Heart left ventricle (tissue), 16 donors: Measurements from ENCODE around the gene HTR6. TPM values are rescaled to one million over a fixed set of nuclear protein-coding genes. Genes with fewer than 3 reads are reported as not detected.

ENCODE experiments used
- ATAC-seq, 4 donors: fragments of 200-7000 bp; cut with Tn5 transposase; one replicate each; pipeline ENCODE4 v1.9.1; 2020 to 2022; ENCODE audit warnings: moderate library complexity in 4 of 4, mild to moderate bottlenecking in 3 of 4, moderate number of reproducible peaks in 1 of 4
- DNase-seq, 5 donors: peaks; one replicate each; pipeline ENCODE4 v3.0.0-alpha.2; 2020
- H3K27ac ChIP-seq, 12 donors: fragments of 200-600 bp; sonication (generic) in 4 of 12; one replicate each; pipeline versions ENCODE4 v1.5.0 to v1.8.0; 2016 to 2022; ENCODE audit warnings: mild to moderate bottlenecking in 2 of 12
- H3K27me3 ChIP-seq, 9 donors: fragments of 200-600 bp; sonication (generic) in 2 of 9; one replicate each; pipeline versions ENCODE4 v1.5.1 to v1.8.0; 2016 to 2022; ENCODE audit warnings: mild to moderate bottlenecking in 3 of 9
- H3K36me3 ChIP-seq, 9 donors: fragments of 200-600 bp; sonication (generic) in 2 of 9; one replicate each; pipeline versions ENCODE4 v1.5.0 to v1.8.0; 2018 to 2022; ENCODE audit warnings: mild to moderate bottlenecking in 2 of 9
- H3K4me1 ChIP-seq, 12 donors: fragments of 200-600 bp; sonication (generic) in 4 of 12; one replicate each; pipeline versions ENCODE4 v1.5.0 to v1.8.0; 2016 to 2022; ENCODE audit warnings: mild to moderate bottlenecking in 3 of 12
- H3K4me3 ChIP-seq, 12 donors: fragments of 200-600 bp; sonication (generic) in 4 of 12; one replicate each; pipeline versions ENCODE4 v1.5.0 to v1.8.0; 2017 to 2022; ENCODE audit warnings: mild to moderate bottlenecking in 9 of 12, moderate library complexity in 4 of 12
- H3K9me3 ChIP-seq, 12 donors: fragments of 200-600 bp; sonication (generic) in 4 of 12; one replicate each; pipeline versions ENCODE4 v1.5.0 to v1.8.0; 2016 to 2022; ENCODE audit warnings: mild to moderate bottlenecking in 1 of 12
- POLR2A ChIP-seq, 2 donors: fragments of 450-650 bp; IDR thresholded peaks; one replicate each; pipeline ENCODE4 v1.6.1; 2017; ENCODE audit warnings: antibody characterized with exemption in 2 of 2, mild to moderate bottlenecking in 2 of 2, moderate library complexity in 2 of 2
- WGBS, 4 donors: extraction: QIAGEN DNeasy Blood & Tissue Kit in 2 of 4; methylation state at CpG; one replicate each; pipeline versions ENCODE4 v1.1.5 to v1.1.7; 2013 to 2018; 5-methylcytosine and 5-hydroxymethylcytosine counted together
- intact Hi-C, 10 donors: fragments of 100-400 bp; cut with DNase I; formaldehyde crosslinking; loops; one replicate each; pipeline versions ENCODE4 v1.11.1 to v1.14.2; 2022
- polyA plus RNA-seq, 2 donors: library from polyadenylated mRNA; stranded (reverse); fragments of 200-250 nt; gene quantifications; one replicate each; pipeline ENCODE4 v1.2.3, GENCODE V29; 2013
- total RNA-seq, 9 donors: library from RNA; depleted of rRNA in 2 of 9; stranded (reverse); fragments of >200 nt in 2 of 9; fragmentation: NEBNext Ultra II Directional in 3 of 9; extraction: Animal tissue kit (Norgen Biotek cat#: 25700) in 3 of 9; gene quantifications; one replicate each; pipeline versions ENCODE4 v1.1.0 to v1.2.4, GENCODE V29; 2016 to 2023
- TF ChIP-seq, protein P1 (sequence below), 12 donors: fragments of 200-600 bp; sonication (generic) in 4 of 12; IDR thresholded peaks; one replicate each; pipeline versions ENCODE4 v1.5.0 to v1.8.0; 2018 to 2022; ENCODE audit warnings: antibody characterized with exemption in 12 of 12, mild to moderate bottlenecking in 5 of 12
- donor health status: ischemic (EF 13 %, LVEDD 7.1; RV severe dilation, severe dysfunction).
- donor health status: healthy with polysubstance abuse.
- donor health status: DM: no; HTN: yes; CAD: no.
- donor health status: DM: no; HTN: no; CAD: no.
- donor health status: ischemic (EF 25% LVEDD 6.9; RV normal size, moderate dysfunction).
- donor health status: ischemic (EF 25% LVEDD 5.7; RV mildly dilated, moderate dysfunction).
- donor health status: healthy.
- donor health status: DM: yes; HTN: yes; CAD: no.
- donor health status: ischemic (EF 35%, LVEDD 5.7; RV mildly dilated, moderate dysfunction).
- donor health status: nonischemic (EF 11% LVEDD 7.7; RV severe dilation, severe dysfunction).
- donor health status: DM: yes; HTN: yes; CAD: no.
- donor health status: PGD.
- donor health status: ischemic (EF 29% LVEDD 5.4; RV normal size, mild dysfunction).
- donor health status: nonischemic (EF 23%, LVEDD 6.1; RV moderate dilation, normal function).

Gene HTR6
- total and polyA plus RNA-seq, 11 donors, result not detected

DNA sequence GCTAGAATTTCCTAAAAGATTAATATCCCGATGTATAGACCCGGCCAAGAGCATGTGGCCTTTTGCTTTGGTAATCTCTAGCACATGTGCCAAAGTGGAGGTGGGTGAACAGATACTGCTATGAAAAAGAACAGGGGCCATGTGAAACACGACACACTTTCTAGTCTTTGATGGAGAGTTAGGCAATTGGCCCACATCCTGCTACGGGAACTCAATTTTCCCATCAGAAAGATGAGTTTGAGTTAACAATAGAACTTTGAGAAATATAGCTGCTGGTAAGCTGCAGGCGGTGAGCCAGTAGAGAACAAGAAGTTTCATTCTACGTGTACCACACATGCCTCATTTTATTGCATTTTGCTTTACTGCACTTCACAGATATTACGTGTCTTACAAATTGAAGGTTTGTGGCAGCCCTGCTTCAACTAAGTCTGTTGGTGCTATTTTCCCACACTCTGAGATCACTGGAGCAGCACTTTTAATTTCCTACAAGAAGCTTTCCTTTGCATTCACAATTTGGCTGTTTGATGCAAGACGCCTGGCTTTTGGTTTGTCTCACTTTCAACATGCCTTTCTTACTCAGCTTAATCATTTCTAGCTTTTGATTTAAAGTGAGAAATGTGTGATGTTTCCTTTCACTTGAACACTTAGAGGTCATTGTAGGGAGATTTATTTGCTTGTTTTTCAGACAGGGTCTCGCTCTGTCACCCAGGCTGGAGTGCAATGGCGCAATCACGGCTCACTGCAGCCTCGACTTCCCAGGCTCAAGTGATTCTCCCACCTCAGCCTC is 46.3 kb downstream of the HTR6 start:
- H3K4me1 ChIP-seq, result no peaks in the 10 kb centered on the region
- WGBS, 4 donors, result 88 to 93% (median 91%) methylated on average over 12 of the region's 12 CpGs
- H3K4me3 ChIP-seq, result no peak overlapping the region
- intact Hi-C loops, result no loop called here
- H3K27ac ChIP-seq, result no peak overlapping the region
- ATAC-seq, result no peak
- DNase-seq, result no peak
- H3K9me3 ChIP-seq, result no peaks in the 10 kb centered on the region
- TF ChIP-seq POLR2A (IDR thresholded peaks at IDR 0.05), result no peak
- TF ChIP-seq, protein P1, sequence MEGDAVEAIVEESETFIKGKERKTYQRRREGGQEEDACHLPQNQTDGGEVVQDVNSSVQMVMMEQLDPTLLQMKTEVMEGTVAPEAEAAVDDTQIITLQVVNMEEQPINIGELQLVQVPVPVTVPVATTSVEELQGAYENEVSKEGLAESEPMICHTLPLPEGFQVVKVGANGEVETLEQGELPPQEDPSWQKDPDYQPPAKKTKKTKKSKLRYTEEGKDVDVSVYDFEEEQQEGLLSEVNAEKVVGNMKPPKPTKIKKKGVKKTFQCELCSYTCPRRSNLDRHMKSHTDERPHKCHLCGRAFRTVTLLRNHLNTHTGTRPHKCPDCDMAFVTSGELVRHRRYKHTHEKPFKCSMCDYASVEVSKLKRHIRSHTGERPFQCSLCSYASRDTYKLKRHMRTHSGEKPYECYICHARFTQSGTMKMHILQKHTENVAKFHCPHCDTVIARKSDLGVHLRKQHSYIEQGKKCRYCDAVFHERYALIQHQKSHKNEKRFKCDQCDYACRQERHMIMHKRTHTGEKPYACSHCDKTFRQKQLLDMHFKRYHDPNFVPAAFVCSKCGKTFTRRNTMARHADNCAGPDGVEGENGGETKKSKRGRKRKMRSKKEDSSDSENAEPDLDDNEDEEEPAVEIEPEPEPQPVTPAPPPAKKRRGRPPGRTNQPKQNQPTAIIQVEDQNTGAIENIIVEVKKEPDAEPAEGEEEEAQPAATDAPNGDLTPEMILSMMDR (IDR thresholded peaks at IDR 0.05), result no peak
- H3K27me3 ChIP-seq, result no peaks in the 10 kb centered on the region
- peaks cover 0 to 5% (median 0%) of the 10 kb centered on the region in 9 donors for H3K36me3 ChIP-seq

DNA sequence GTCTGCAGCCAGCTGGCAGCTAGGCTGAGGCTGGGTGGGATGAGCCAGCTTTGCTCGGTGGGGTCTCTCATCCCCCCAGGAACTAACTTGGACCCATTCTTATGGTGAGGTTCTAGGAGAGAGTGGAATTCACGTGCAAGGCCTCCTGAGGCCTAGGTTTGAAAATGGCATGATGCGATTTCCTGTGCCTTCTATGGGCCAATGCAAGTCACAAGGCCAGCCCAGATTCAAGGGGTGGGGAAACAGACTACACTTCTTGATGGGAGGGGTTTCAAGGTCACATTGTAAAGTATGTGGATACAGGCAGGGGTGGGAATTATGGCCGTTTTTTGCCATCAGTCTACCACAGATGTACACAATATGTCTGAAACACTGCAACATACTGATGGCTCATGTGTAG is 48.3 kb downstream of the HTR6 start:
- TF ChIP-seq POLR2A (IDR thresholded peaks at IDR 0.05), result no peak
- TF ChIP-seq, protein P1 (IDR thresholded peaks at IDR 0.05), result no peak
- 65 to 85% (median 69%) methylated on average over 4 of the region's 4 CpGs for WGBS, 4 donors
- ATAC-seq (no peak), DNase-seq (no peak)
- Histone ChIP-seq H3K27me3 (no peaks in the 10 kb centered on the region), H3K36me3 (peaks cover 0 to 5% (median 0%) of the 10 kb centered on the region in 9 donors), H3K9me3 (no peaks in the 10 kb centered on the region), H3K4me3 (no peak overlapping the region), H3K27ac (no peak overlapping the region), H3K4me1 (no peaks in the 10 kb centered on the region)
- intact Hi-C loops, result no loop called here

DNA sequence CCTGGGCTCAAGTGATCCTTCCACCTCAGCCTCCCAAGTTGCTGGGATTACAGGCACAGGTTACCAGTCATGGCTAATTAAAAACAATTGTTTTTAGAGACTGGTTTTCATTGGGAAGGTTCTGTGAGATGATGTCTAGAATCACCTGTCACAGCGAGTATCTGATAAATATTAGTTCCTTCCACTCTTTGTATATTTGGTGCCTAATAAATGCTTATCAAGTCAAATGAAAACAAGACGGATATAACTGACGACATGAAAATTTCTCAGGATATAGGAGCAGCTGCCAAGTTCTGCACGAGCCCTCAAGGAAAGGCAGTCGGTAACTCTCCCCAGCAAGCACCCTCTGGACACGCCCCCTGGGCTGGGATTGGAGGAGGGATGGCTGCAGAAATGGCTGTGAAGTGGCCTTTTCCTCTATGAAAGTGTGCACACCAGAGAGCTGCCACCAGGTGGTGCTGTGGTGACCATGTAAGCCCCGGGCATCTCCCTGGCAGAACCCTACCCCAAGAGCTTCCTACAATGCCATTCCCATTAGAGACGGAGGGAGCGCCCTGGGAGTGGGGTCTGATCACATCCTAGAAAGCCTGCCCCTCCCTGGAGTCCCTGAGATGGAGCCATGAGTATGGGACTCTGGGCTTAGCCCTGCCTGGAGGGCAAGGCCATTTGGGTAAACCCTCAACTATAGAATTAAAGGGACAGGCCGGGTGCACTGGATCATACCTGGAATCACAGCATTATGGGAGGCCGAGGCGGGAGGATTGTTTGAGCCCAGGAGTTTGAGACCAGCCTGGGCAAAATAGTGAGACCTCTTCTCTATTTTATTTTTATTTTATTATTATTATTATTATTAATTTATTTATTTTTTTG is 50.9 kb downstream of the HTR6 start:
- H3K36me3 ChIP-seq, result no peaks in the 10 kb centered on the region
- ATAC-seq (peak; percentile 56 to 96 (median 92)), DNase-seq (peak; percentile 73 to 92 (median 86))
- no peaks in the 10 kb centered on the region for H3K9me3 ChIP-seq
- intact Hi-C loops, result loop anchor here in 1 of 10 donors (5.0 kb wide), 1 partner anchor 97 kb away; no protein-coding TSS in a partner anchor
- 44 to 47% (median 46%) methylated on average over 12 of the region's 12 CpGs for WGBS, 4 donors
- H3K27me3 ChIP-seq, result no peaks in the 10 kb centered on the region
- no peaks in the 10 kb centered on the region for H3K4me1 ChIP-seq
- no peak overlapping the region for H3K27ac ChIP-seq
- TF ChIP-seq POLR2A (IDR thresholded peaks at IDR 0.05), result no peak
- TF ChIP-seq, protein P1 (IDR thresholded peaks at IDR 0.05), result peak; percentile 58 to 84 (median 74)
- H3K4me3 ChIP-seq, result no peak overlapping the region

- H3K27me3 ChIP-seq, result no peaks in the 10 kb centered on the region
- WGBS, 4 donors, result 85 to 88% (median 86%) methylated on average over 6 of the region's 6 CpGs
- H3K27ac ChIP-seq, result no peak overlapping the region
- TF ChIP-seq, protein P1 (IDR thresholded peaks at IDR 0.05), result no peak
- TF ChIP-seq POLR2A (IDR thresholded peaks at IDR 0.05), result no peak
- no peak for ATAC-seq
- intact Hi-C loops, result loop anchor here in 1 of 10 donors (5.0 kb wide), 1 partner anchor 95 kb away; no protein-coding TSS in a partner anchor
- H3K4me3 ChIP-seq, result no peak overlapping the region
- H3K4me1 ChIP-seq, result no peaks in the 10 kb centered on the region
- no peak for DNase-seq
- no peaks in the 10 kb centered on the region for H3K9me3 ChIP-seq
- no peaks in the 10 kb centered on the region for H3K36me3 ChIP-seq
Measured at GRCh38 chr1:19717467-19717866, 52.8 kb downstream of the HTR6 start.
